HG02938 (cell line): Measurements from ENCODE around the gene HNRNPC.
"Not testable (repeated sequence)": the region's sequence is repeated elsewhere in the genome, so short reads cannot be mapped to it uniquely, and the experiment has no call there.

Experiments used
- ATAC-seq: cut with Tn5 transposase; IDR thresholded peaks from one replicate; pipeline ENCODE4 v1.9.1; 2021; ENCODE audit warnings: mild to moderate bottlenecking, moderate library complexity; ENCODE audit not compliant: unreplicated experiment

The HNRNPC gene

DNA sequence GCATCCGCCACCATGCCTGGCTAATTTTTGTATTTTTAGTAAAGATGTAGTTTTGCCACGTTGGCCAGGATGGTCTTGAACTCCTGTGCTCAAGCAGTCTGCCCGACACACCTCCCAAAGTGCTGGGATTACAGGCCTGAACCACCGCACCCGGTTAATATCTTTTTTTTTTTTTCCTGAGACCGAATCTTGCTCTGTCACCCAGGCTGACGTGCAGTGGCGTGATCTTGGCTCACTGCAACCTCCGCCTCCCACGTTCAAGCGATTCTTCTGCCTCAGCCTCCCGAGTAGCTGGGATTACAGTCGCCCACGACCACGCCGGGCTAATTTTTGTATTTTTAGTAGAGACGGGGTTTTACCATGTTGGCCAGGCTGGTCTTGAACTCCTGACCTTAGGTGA lies 3.4 kb upstream of the HNRNPC start:
- not testable (repeated sequence) for ATAC-seq

- no peak for ATAC-seq
Observed at GRCh38 chr14:21268617-21269251, 508 bp downstream of the HNRNPC start.

- ATAC-seq, result no peak
Observed at GRCh38 chr14:21267886-21268616, 1.2 kb downstream of the HNRNPC start.

DNA sequence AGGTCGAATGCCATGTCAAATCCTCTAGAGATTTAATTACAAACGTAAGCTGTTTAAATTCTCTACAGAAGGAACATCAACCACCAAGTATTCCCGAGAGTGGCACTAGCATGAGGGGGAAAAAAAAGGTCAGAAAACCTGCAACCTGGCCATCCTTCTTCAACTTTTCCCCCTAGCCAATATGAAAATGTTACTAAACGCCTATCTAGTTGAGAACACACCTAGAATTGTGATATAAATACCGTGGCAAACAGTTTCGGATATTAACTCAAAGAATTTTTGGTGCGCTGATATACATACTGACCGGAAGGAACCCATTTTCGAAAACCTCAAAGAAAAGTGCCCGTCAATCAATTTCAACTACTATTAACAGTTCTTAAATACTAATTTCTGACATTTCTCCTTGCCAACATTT lies 1.8 kb downstream of the HNRNPC start:
- no peak for ATAC-seq

GRCh38 chr14:21264025-21264801 lies 5.0 kb downstream of the HNRNPC start:
- ATAC-seq, result peak; percentile 71

- no peak for ATAC-seq
Observed at GRCh38 chr14:21263284-21264024, 5.8 kb downstream of the HNRNPC start.

GRCh38 chr14:21262410-21262809 lies 6.8 kb downstream of the HNRNPC start:
- ATAC-seq, result no peak

GRCh38 chr14:21261824-21262223 lies 7.4 kb downstream of the HNRNPC start:
- no peak for ATAC-seq

DNA sequence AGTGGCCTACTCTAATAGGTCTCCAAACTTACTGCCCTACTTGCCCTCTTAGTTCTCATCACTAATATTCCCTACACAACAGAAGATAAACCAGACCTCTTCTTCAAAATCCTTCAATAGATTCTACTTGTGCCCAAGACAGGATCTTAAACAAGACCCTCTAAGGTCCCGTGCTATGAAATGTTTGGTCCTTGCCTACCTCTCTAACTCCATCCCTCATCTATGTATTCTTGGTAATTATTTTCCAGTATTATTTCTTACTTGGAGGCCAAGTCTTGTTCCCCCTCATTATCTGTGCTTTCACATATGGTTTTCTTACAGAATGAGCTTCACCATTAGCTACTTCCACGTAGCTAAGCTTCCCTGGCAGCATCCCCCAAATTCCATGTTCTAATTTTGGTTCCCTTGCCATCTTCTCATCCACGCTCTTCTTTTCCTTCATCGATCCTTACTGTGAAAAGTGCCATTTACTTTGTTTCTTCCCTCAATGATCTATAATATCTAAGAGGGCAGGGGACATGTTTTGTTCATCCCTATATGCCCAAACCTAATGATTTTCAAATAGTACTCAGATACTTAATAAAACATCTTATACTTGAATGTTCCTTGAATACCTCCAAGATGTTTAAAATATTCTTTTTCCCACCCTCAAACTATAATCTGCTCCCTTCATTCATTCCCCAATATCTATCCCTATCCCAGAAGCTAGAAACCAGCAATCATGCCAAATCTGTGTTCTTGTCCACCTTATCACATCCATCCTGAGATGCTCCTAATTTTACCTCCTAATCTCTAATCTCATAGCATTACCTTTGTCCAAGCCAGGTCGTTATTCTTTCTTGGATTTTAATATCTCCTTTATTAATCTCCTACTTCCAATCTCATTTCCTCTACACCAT lies 10.1 kb downstream of the HNRNPC start:
- ATAC-seq, result no peak

DNA sequence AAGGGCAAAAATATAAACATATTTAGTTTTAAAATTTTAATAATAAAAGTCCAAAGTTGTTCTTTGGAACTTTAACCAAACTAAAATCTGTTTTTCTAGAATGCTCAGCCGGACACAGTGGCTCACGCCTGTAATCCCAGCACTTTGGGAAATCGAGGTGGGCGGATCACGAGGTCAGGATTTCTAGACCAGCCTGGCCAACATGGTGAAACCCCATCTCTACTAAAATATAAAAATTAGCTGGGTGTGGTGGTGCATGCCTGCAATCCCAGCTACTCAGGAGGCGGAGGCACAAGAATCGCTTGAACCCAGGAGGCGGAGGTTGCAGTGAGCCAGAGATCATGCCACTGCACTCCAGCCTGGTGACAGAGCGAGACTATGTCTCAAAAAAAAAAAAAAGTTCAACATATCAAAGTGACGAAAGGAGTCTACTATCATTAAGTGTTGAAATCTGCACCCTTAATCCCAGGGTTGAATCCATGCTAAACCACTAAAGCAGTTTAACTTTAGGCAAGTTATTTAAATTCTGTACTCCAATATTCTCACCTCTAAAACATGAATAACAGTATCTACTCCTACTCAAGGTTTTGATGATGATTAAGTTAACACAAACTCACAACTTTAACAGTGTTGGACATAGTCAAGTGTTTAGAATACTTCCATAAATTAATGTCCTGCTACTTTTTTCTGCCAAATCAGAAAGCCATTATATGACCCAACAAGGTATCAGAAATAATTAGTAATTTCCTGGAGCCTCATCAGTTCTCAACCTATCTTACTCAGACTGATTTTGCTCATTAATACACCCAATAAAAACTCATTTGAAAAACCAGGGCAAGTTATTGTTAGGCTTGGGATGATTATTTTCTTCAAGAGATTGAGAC lies 11.0 kb downstream of the HNRNPC start:
- no peak for ATAC-seq

DNA sequence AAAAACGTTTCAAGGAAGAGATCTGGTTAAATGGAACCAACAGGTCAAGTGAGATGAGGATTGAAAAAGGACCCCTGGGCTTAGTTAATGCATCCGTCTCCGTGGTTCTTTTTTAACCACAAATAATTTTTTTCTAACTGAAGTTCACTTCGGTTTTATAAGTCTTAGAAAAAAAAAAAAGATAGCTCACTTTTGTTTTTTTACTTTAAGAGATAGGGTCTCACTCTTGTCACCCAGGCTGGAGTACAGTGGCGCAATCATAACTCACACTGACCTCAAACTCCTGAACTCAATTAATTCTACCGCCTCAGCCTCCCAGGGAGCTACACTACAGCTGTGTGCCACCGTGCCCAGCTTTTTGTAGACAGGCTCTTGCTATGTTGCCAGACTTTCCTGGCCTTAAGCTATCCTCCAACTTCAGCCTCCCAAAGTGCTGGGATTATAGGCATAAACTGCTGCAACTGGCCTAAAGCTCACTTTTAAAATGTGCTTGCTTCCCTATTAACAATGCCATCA lies 11.8 kb downstream of the HNRNPC start:
- no peak for ATAC-seq

GRCh38 chr14:21256539-21257393 lies 12.5 kb downstream of the HNRNPC start:
- ATAC-seq, result no peak

GRCh38 chr14:21256102-21256447 lies 13.2 kb downstream of the HNRNPC start:
- ATAC-seq, result not testable (repeated sequence)

GRCh38 chr14:21255385-21256101 lies 13.7 kb downstream of the HNRNPC start:
- no peak for ATAC-seq

DNA sequence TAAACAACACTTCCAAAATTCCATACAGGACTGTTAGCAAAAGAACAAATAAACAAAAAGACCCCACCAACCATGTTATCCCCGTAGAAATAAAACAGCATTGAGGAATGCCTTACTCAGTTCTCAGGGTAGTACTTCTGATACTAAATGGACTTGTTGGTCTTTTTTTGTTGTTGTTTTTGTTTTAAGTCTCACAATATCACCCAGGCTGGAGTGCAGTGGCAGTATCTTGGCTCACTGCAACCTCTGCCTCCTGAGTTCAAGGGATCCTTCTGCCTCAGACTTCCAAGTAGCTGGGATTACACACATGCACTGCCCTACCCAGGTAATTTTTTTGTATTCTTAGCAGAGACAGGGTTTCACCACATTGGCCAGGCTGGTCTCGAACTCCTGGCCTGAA lies 17.1 kb downstream of the HNRNPC start:
- no peak for ATAC-seq

DNA sequence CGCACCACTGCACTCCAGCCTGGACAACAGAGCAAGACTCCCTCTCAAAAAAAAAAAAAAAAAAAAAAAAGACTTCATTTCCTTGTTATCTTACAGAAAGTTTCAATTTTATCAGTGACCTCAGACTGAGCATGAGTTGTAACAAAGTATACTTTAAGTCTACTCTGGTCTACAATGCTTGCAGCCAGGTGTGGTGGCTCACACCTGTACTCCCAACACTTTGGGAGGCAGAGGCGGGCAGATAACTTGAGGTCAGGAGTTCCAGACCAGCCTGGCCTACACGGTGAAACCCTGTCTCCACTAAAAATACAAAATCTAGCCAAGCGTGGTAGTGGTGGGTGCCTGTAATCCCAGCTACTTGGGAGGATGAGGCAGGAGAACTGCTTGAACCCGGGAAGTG lies 18.0 kb downstream of the HNRNPC start:
- no peak for ATAC-seq

GRCh38 chr14:21248739-21249411 lies 20.4 kb downstream of the HNRNPC start:
- ATAC-seq, result no peak
